T-helper 1 cell treated with Interleukin-12 subunit alpha and Interleukin-12 subunit beta and Interleukin-4 antibody, amounts not matched to agents 30 ng/mL and 1 ng/mL, for 36 hours (primary cell): ENCODE results near the gene KCNAB1. TPM values are rescaled to one million over a fixed set of nuclear protein-coding genes. Genes with fewer than 3 reads are reported as not detected.

ENCODE experiments used
- total RNA-seq: library from RNA; stranded (reverse); gene quantifications from 2 replicates; pipeline ENCODE4 v1.2.3, GENCODE V29; 2022

Gene KCNAB1
- total RNA-seq, 1 donor from 2014 or later: 0.07 TPM

Other genes starting within 250 kb of the KCNAB1 start
- 75.2 and 89.2 TPM in 2 replicates for gene GMPS, start 249.9 kb upstream of the KCNAB1 start, total RNA-seq